Measurements from ENCODE around the gene RPL41. TPM values are rescaled to one million over a fixed set of nuclear protein-coding genes. Genes with fewer than 3 reads are reported as not detected.

Gene RPL41
- total and polyA plus RNA-seq, 10 of the 15 experiments (the other 5 are each of a cell fraction or from before 2014, with no cell fraction given): 4,144 to 19,112 (median 8,004) TPM

DNA sequence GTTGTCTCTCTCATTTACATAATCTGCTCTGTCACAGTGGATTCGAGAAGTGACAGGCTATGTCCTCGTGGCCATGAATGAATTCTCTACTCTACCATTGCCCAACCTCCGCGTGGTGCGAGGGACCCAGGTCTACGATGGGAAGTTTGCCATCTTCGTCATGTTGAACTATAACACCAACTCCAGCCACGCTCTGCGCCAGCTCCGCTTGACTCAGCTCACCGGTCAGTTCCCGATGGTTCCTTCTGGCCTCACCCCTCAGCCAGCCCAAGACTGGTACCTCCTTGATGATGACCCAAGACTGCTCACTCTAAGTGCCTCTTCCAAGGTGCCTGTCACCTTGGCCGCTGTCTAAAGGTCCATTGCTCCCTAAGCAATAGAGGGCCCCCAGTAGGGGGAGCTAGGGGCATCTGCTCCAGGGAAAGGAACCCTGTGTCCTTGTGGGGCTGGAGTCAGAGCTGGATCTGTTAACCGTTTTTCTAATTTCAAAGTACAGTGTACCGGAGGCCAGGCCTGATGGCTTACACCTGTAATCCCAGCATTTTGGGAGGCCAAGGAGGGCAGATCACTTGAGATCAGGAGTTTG is 31.4 kb upstream of the RPL41 start:
- TF ChIP-seq, protein P1, sequence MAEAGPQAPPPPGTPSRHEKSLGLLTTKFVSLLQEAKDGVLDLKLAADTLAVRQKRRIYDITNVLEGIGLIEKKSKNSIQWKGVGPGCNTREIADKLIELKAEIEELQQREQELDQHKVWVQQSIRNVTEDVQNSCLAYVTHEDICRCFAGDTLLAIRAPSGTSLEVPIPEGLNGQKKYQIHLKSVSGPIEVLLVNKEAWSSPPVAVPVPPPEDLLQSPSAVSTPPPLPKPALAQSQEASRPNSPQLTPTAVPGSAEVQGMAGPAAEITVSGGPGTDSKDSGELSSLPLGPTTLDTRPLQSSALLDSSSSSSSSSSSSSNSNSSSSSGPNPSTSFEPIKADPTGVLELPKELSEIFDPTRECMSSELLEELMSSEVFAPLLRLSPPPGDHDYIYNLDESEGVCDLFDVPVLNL (IDR thresholded peaks at IDR 0.05; ENCODE audit: low read depth, low read length): no peak
- TF ChIP-seq, protein P2, sequence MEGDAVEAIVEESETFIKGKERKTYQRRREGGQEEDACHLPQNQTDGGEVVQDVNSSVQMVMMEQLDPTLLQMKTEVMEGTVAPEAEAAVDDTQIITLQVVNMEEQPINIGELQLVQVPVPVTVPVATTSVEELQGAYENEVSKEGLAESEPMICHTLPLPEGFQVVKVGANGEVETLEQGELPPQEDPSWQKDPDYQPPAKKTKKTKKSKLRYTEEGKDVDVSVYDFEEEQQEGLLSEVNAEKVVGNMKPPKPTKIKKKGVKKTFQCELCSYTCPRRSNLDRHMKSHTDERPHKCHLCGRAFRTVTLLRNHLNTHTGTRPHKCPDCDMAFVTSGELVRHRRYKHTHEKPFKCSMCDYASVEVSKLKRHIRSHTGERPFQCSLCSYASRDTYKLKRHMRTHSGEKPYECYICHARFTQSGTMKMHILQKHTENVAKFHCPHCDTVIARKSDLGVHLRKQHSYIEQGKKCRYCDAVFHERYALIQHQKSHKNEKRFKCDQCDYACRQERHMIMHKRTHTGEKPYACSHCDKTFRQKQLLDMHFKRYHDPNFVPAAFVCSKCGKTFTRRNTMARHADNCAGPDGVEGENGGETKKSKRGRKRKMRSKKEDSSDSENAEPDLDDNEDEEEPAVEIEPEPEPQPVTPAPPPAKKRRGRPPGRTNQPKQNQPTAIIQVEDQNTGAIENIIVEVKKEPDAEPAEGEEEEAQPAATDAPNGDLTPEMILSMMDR (IDR thresholded peaks at IDR 0.05 in 2 of 3, conservative IDR thresholded peaks at IDR 0.05 in 1 of 3; ENCODE audit: control insufficient read depth in 2 of 3, extremely low read depth in 1 of 3, insufficient read depth in 1 of 3, low read depth in 3 of 3, low read length in 3 of 3): peak; percentile 32 to 58 (median 43)
- 0 out of 2 replicates have a peak, but pooled peaks have one; percentile 19 for TF ChIP-seq RAD21 (IDR thresholded peaks at IDR 0.05; ENCODE audit: insufficient read depth, low read depth, low read length)
- DNase-seq (ENCODE audit: low read depth, low spot score): no peak
- 67% methylated on average over 15 of the region's 15 CpGs for WGBS (ENCODE audit: insufficient coverage, insufficient replicate concordance, low lambda C conversion rate, missing lambda C conversion rate)
- FAIRE-seq: no peak
- Histone ChIP-seq H3K9me3 (replicated peaks; ENCODE audit: control insufficient read depth, insufficient read depth, low read length) (no peaks in the 10 kb centered on the region), H4K20me1 (ENCODE audit: control insufficient read depth, insufficient read depth) (no peaks in the 10 kb centered on the region), H3K79me2 (ENCODE audit: control insufficient read depth, insufficient read depth, low read length) (no peaks in the 10 kb centered on the region), H3K27ac (ENCODE audit: control insufficient read depth, insufficient read depth) (no peak overlapping the region), H3K36me3 (ENCODE audit: control insufficient read depth in 2 of 2, insufficient read depth in 2 of 2, low read length in 1 of 2) (no peaks in the 10 kb centered on the region), H3K4me2 (ENCODE audit: control insufficient read depth, insufficient read depth) (no peak overlapping the region), H2AFZ (ENCODE audit: control insufficient read depth, low read depth, low read length) (no peak overlapping the region), H3K4me1 (ENCODE audit: control insufficient read depth, insufficient read depth, low read length) (no peaks in the 10 kb centered on the region), H3K9ac (ENCODE audit: control insufficient read depth, insufficient read depth, low read length) (no peak overlapping the region), H3K4me3 (no peak overlapping the region), H3K27me3 (replicated peaks in 1 of 2; ENCODE audit: control insufficient read depth in 2 of 2, insufficient read depth in 2 of 2, low read length in 1 of 2) (peaks cover 9 to 11% of the 10 kb centered on the region in 2 experiments; a peak in 3 of 4 replicates)
- no TSS peak for BruUV-seq (replicated peaks)
- intact Hi-C loops (cut with micrococcal nuclease; ENCODE audit: unreplicated experiment): loop anchor here (2.0 to 5.0 kb wide), 2 partner anchors 18 to 38 kb away; no protein-coding TSS in a partner anchor
- ChIA-PET RAD21 (ENCODE audit: unreplicated experiment) (no interaction called here), CTCF (interaction anchor here (0.6 to 2.0 kb wide), 10 partner anchors 10 to 1454 kb away, joined by 3 to 8 read pairs (median 3); partner anchors contain the start of genes PA2G4 and SMARCC2), SMC1A (ENCODE audit: uncharacterized antibody, unreplicated experiment) (no interaction called here), POLR2A (interaction anchor here (0.6 to 0.9 kb wide), 2 partner anchors 317 to 351 kb away, joined by 3 read pairs; no protein-coding TSS in a partner anchor)
- in situ Hi-C loops (cut with MboI): no loop called here
- peak; percentile 57 for ATAC-seq
